ENCODE measurements around the gene PTPRN2.
"Not testable (repeated sequence)": the region's sequence is repeated elsewhere in the genome, so short reads cannot be mapped to it uniquely, and the experiment has no call there.

Gene PTPRN2

DNA sequence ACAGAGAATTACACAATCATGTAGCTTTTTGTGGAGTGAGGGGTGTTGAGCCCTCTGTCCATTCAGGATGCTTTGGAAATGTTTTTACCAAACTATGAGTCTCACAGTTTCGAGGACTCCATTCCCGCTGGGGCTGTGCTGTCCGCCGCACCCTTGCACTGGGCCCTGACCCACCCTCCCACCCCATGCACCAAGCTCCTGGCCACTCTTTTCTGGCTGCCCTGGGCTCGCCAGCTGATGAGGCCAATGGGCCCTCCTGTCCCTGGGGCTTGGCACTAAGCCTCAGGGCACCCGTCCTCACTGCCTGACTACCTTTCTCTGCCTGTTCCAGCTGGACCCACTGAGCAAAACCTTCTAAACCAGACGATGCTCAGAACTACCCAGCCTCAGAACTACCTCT, 332.1 kb downstream of the PTPRN2 start:
- no peak for DNase-seq (ENCODE audit: low read depth in 2 of 2)

DNA sequence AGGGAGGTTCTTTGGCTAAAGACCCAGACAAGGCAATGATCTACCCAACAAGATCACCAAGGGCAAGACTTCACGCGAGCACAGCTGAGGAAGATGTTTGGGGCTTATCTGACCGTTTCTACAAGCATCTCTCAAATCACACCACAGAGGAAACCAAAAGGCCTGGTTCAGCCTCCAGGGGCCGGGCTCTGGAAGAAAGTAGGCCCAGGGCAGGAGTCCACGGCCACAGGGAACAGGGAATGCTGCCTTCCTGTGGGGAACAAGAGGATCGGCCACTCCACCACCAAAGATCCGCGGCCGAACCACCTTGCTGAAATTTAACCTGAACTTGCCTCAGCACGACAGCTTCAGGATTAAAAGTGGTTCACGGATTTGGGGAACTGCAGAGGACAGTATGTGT, 332.5 kb downstream of the PTPRN2 start:
- DNase-seq (ENCODE audit: low read depth in 2 of 2) = no peak

- DNase-seq (ENCODE audit: low read depth in 2 of 2) = not testable (repeated sequence)
Measured at GRCh38 chr7:158253670-158254045, 334.0 kb downstream of the PTPRN2 start.

DNA sequence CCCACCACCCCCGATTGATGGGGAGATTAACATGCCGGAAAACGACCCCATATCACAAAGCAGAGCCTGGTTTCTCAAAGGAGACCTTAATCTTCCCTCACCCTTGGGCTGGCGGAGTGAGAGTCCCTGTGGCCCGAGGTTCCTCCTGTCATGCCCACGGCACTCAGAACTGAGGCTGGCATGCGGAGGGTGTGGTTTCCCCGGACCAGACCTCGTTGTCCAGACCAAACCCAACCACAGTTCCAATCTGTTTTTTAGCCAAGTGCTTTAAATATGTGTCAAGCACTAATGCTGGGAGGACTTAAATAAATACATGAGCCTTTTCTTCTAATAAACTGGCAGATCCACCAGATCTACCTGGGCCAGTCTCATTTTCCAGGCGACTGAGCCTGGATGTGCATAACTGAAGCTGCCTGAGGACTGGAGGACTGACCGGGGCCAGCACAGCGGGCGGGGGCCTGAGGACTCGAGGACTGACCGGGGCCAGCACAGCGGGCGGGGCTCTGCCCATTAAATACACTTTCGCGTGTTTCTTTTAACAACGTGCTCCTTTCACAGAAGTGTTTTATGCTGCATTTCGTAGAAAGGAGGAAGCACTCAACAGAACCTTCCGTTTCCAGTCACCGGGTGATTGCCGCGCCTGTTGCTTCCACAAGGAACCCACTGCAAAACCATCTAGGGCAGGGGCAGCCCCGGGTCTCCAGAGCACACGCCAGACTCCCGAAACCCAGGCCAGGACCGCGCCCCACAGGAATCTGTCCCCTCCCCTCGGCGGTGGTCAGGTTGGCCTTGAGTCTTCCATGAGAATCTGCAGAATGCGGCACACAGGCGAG, 334.6 kb downstream of the PTPRN2 start:
- no peak for DNase-seq (ENCODE audit: low read depth in 2 of 2)

GRCh38 chr7:158252081-158252836, 335.4 kb downstream of the PTPRN2 start:
- no peak for DNase-seq (ENCODE audit: low read depth in 2 of 2)

GRCh38 chr7:158251061-158251965, 336.3 kb downstream of the PTPRN2 start:
- no peak for DNase-seq (ENCODE audit: low read depth in 2 of 2)

DNA sequence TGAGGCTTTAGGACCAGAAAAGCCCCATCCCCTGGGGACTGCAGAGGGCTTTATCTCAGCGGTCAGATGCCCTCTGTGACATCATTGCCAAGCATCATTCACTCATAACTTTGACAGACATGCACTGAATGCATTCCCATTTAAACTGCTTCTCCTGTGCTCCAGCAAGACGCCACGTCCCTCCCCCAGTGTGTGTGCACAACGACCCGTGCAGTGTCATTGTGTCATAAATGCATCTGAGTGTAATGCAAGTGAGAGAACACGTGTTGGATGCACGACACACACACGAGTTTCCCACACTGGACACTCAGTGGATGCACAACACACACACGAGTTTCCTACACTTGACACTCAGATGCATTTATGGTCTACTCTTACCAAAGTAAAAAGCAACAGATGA, 337.9 kb downstream of the PTPRN2 start:
- no peak for DNase-seq (ENCODE audit: low read depth in 2 of 2)

DNA sequence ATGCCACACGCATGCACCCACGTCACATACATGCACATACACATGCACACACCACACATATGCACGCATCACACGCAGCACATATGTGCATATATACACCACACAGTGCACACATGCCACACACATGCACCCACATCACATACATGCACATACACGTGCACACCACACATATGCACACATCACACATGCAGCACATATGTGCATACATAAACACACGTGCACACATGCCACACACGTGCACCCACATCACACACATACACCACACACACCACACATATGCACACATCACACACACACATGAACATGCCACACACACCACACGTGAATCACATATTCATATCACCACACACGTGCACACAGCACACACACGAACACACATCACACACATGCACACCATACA, 338.8 kb downstream of the PTPRN2 start:
- DNase-seq (ENCODE audit: low read depth in 2 of 2) = no peak

DNA sequence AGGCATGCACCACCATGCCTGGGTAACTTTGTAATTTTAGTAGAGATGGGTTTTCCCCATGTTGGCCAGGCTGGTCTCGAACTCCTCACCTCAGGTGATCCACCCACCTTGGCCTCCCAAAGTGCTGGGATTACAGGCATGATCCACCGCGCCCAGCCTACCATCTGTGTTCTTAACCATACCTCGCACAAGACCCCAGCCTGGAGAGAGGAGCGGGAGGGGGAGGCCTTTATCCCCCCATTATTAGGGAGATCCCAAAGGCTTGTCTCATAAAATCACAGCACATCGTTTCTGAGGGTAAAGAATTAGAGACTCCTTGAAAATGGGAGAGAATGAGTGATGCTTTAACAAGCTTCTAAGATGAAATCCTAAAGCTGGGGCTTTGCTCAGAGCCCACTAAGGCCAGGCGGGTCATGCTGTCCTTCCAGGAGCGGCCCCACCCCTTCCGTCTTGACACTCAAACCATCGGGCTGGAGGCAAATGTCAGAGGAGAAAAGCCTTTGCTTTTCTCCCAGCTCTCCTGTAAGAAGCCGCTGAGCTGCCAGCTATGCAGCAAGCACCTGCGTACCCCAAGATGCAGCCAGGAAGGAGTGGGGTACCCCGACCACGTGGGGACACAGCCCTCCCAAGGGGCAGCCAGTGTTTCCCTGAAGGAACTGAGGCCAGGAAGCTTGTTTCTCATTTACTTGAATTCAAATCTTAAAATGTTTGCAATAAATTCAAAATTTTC, 339.7 kb downstream of the PTPRN2 start:
- DNase-seq (ENCODE audit: low read depth in 2 of 2) = no peak

- no peak for DNase-seq (ENCODE audit: low read depth in 2 of 2)
Measured at GRCh38 chr7:158246960-158247673, 340.5 kb downstream of the PTPRN2 start.

DNA sequence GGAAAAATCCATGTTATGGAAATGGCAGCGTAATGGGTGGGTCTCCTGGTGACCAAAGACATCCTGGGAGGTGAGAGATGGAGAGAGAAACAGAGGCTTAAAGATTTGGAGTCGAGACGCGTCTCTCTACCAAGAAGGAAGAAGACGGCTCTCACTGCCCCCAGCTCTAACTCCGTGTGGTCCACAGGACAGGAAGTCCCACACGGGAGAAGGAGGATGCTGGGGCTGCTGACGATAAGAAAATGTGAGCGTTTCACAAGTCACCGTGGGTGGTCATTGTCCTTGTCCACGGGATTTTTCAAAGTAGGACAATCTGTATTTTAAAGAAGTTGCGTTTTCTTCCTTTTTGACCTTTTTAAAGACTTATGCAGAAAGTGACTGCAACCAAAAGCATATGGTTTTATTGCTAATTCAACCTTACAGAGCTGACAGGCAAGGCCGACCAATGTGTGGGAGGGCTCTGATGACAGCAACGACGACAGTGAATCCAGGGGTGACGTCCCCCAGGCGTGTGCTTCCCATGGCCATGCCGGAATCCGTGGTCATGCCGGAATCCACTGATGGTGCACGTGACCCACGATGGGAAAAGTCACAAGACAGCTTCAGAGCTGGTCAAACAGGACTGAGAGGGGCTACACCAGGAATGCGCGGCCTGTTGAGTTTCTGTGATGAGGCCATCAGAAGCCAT, 341.2 kb downstream of the PTPRN2 start:
- no peak for DNase-seq (ENCODE audit: low read depth in 2 of 2)

GRCh38 chr7:158245724-158246041, 341.9 kb downstream of the PTPRN2 start:
- DNase-seq (ENCODE audit: low read depth in 2 of 2) = no peak

GRCh38 chr7:158244873-158245723, 342.5 kb downstream of the PTPRN2 start:
- DNase-seq (ENCODE audit: low read depth in 2 of 2) = no peak

DNA sequence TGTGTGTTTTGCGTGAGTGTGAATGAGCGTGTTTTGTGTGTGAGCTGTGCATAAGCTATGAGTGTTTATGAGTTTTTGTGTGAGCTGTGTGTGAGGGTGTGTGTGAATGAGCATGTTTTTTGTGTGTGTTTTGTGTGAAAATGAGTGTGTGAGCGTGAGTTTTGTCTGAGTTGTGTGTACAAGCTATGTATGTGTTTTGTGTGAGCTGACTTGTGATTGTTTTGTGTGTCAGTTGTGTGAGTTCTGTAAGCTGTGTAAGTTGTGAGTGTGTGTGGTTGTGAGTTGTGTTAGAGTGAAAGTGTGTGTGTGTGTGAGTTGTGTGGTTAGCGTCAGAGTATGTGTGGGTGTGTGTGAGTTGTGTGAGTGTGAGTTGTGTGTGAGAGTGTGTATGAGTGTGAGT, 343.2 kb downstream of the PTPRN2 start:
- DNase-seq (ENCODE audit: low read depth in 2 of 2) = no peak

GRCh38 chr7:158241919-158242318, 345.7 kb downstream of the PTPRN2 start:
- DNase-seq (ENCODE audit: low read depth in 2 of 2) = no peak

DNA sequence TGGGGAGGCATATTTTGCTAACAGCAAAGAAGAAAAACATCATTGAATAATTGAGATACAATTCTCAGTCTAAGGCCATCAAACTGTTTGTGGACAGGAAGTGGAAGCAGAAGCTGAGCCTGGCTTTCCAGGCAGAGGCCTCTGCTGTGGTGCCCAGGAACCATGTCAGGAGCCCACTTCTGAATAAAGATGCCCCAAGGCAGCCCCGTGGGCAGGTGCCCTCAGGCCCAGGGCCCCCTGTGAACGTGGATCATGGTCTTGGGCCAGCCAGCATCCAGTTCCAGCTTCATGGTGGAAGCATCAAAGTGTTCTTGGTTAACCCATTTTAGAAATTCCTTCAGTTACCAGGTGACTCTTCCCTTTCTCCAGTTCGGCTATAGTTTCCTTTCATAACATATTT, 346.8 kb downstream of the PTPRN2 start:
- no peak for DNase-seq (ENCODE audit: low read depth in 2 of 2)

- no peak for DNase-seq (ENCODE audit: low read depth in 2 of 2)
Measured at GRCh38 chr7:158239290-158239981, 348.2 kb downstream of the PTPRN2 start.

DNA sequence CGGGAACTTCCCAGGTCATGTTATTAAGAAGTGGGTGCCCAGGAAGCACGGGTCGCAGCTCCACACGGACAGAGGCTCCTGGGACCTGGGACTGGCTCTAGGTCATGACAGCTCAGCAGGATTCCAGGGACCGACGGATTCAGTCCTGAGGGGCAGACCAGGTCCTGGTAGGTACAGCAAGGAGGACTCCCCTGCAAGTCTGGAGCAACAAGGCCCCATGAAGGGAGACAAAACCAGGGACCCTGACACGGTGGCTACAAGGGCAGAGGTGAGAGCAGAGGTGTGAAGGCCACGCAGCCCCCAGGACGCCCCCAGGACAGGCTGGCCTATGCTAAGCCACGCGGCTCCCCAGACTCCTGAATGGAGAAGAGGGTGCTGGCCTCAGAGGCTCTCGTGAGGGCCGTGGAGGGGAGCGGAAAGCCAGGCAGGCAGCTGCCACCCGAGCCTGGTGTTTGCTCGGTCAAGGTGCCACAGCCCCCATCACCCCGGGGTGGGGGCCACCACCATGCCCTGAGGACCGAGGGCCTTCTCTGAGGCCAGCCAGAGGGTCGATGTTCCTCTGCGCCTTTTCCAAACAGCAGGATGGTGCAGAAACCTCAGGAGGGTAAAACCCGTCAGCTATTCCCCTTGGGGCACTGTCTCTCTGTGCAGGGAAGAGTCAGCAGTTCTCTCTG, 348.9 kb downstream of the PTPRN2 start:
- DNase-seq (ENCODE audit: low read depth in 2 of 2) = no peak

Measured in activated CD4-positive, alpha-beta T cell treated with anti-CD3 and anti-CD28 coated beads for 24 hours (primary cell).